ENCODE measurements around the gene BCL2L2. TPM values are rescaled to one million over a fixed set of nuclear protein-coding genes. Genes with fewer than 3 reads are reported as not detected.

BCL2L2 gene
- total and polyA plus RNA-seq, 9 of the 15 experiments (the other 6 are each of a cell fraction or from before 2014, with no cell fraction given), result 2.6 to 32.5 (median 14.7) TPM

DNA sequence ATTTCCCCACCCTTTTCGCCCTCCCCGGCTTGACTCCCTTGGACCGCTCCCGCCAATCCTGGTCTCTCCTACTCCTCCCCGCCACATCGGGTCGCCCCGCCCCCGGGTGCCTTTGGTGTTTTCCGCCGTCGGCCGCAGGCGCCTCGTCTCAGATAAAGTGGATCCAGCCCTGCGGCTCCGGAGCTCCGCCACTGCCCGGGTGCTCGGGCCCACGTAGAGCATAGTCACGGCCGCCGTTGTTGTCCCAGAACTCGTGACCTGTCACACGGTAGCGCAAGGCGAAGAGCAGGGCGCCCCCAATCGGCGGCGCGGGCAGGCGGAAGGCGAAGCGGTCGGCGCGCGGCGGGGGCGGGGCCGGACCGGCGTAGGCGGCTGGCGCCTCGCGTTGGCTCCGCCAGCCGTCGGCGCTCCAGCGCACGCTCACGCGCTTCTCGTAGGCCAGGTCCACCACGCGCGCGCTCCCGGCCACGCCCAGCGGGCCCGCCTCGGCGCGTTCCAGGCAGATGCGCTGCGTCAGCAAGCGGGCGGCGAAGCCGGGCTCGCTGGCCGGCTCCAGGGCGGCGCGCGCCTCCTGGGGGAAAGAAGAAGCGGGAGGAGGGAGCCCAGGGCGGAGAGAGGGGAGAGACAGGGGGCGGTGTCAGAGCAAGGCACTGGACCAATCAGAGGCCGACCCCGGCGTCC, 5.2 kb upstream of the BCL2L2 start (continued):
- TF ChIP-seq, protein P1, sequence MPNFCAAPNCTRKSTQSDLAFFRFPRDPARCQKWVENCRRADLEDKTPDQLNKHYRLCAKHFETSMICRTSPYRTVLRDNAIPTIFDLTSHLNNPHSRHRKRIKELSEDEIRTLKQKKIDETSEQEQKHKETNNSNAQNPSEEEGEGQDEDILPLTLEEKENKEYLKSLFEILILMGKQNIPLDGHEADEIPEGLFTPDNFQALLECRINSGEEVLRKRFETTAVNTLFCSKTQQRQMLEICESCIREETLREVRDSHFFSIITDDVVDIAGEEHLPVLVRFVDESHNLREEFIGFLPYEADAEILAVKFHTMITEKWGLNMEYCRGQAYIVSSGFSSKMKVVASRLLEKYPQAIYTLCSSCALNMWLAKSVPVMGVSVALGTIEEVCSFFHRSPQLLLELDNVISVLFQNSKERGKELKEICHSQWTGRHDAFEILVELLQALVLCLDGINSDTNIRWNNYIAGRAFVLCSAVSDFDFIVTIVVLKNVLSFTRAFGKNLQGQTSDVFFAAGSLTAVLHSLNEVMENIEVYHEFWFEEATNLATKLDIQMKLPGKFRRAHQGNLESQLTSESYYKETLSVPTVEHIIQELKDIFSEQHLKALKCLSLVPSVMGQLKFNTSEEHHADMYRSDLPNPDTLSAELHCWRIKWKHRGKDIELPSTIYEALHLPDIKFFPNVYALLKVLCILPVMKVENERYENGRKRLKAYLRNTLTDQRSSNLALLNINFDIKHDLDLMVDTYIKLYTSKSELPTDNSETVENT (CRISPR knock-in tag; IDR thresholded peaks at IDR 0.05), result peak; percentile 38; the same call in 1 of the 2 replicates
- peak in 1 of 2 experiments; percentile 66; a peak in 2 of 4 replicates for TF ChIP-seq RCOR1 (IDR thresholded peaks at IDR 0.05; ENCODE audit: borderline replicate concordance in 1 of 2, low read depth in 2 of 2, low read length in 2 of 2)
- peak; percentile 71; the same call in 1 of the 2 replicates for TF ChIP-seq ZKSCAN1 (IDR thresholded peaks at IDR 0.05; ENCODE audit: low read depth, low read length)
- TF ChIP-seq PCBP1 (IDR thresholded peaks at IDR 0.05; ENCODE audit: low read depth, low read length, poor library complexity, severe bottlenecking), result peak; percentile 38
- TF ChIP-seq, protein P2, sequence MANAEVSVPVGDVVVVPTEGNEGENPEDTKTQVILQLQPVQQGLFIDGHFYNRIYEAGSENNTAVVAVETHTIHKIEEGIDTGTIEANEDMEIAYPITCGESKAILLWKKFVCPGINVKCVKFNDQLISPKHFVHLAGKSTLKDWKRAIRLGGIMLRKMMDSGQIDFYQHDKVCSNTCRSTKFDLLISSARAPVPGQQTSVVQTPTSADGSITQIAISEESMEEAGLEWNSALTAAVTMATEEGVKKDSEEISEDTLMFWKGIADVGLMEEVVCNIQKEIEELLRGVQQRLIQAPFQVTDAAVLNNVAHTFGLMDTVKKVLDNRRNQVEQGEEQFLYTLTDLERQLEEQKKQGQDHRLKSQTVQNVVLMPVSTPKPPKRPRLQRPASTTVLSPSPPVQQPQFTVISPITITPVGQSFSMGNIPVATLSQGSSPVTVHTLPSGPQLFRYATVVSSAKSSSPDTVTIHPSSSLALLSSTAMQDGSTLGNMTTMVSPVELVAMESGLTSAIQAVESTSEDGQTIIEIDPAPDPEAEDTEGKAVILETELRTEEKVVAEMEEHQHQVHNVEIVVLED (CRISPR knock-in tag; IDR thresholded peaks at IDR 0.05), result peak; percentile 97
- TF ChIP-seq POLR2H (tag; IDR thresholded peaks at IDR 0.05; ENCODE audit: low read depth), result no peak
- peak; percentile 24; the same call in 1 of the 2 replicates for TF ChIP-seq DPF2 (IDR thresholded peaks at IDR 0.05)
- TF ChIP-seq, protein P3, sequence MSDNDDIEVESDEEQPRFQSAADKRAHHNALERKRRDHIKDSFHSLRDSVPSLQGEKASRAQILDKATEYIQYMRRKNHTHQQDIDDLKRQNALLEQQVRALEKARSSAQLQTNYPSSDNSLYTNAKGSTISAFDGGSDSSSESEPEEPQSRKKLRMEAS (CRISPR knock-in tag; IDR thresholded peaks at IDR 0.05), result peak; percentile 95
- no peak for TF ChIP-seq HOXB6 (CRISPR knock-in tag; IDR thresholded peaks at IDR 0.05; ENCODE audit: borderline replicate concordance)
- TF ChIP-seq SOX6 (IDR thresholded peaks at IDR 0.05), result peak; percentile 92
- TF ChIP-seq, protein P4, sequence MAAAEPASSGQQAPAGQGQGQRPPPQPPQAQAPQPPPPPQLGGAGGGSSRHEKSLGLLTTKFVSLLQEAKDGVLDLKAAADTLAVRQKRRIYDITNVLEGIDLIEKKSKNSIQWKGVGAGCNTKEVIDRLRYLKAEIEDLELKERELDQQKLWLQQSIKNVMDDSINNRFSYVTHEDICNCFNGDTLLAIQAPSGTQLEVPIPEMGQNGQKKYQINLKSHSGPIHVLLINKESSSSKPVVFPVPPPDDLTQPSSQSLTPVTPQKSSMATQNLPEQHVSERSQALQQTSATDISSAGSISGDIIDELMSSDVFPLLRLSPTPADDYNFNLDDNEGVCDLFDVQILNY (CRISPR knock-in tag; IDR thresholded peaks at IDR 0.05), result no peak
- TF ChIP-seq ZNF75A (CRISPR knock-in tag; IDR thresholded peaks at IDR 0.05), result no peak
- peak in 1 of 2 experiments; percentile 58; a peak in 1 of 3 replicates for TF ChIP-seq CBX3 (IDR thresholded peaks at IDR 0.05; ENCODE audit: borderline replicate concordance in 1 of 2, low read length in 2 of 2)
- TF ChIP-seq, protein P5, sequence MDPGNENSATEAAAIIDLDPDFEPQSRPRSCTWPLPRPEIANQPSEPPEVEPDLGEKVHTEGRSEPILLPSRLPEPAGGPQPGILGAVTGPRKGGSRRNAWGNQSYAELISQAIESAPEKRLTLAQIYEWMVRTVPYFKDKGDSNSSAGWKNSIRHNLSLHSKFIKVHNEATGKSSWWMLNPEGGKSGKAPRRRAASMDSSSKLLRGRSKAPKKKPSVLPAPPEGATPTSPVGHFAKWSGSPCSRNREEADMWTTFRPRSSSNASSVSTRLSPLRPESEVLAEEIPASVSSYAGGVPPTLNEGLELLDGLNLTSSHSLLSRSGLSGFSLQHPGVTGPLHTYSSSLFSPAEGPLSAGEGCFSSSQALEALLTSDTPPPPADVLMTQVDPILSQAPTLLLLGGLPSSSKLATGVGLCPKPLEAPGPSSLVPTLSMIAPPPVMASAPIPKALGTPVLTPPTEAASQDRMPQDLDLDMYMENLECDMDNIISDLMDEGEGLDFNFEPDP (CRISPR knock-in tag; IDR thresholded peaks at IDR 0.05), result no peak
- TF ChIP-seq, protein P6, sequence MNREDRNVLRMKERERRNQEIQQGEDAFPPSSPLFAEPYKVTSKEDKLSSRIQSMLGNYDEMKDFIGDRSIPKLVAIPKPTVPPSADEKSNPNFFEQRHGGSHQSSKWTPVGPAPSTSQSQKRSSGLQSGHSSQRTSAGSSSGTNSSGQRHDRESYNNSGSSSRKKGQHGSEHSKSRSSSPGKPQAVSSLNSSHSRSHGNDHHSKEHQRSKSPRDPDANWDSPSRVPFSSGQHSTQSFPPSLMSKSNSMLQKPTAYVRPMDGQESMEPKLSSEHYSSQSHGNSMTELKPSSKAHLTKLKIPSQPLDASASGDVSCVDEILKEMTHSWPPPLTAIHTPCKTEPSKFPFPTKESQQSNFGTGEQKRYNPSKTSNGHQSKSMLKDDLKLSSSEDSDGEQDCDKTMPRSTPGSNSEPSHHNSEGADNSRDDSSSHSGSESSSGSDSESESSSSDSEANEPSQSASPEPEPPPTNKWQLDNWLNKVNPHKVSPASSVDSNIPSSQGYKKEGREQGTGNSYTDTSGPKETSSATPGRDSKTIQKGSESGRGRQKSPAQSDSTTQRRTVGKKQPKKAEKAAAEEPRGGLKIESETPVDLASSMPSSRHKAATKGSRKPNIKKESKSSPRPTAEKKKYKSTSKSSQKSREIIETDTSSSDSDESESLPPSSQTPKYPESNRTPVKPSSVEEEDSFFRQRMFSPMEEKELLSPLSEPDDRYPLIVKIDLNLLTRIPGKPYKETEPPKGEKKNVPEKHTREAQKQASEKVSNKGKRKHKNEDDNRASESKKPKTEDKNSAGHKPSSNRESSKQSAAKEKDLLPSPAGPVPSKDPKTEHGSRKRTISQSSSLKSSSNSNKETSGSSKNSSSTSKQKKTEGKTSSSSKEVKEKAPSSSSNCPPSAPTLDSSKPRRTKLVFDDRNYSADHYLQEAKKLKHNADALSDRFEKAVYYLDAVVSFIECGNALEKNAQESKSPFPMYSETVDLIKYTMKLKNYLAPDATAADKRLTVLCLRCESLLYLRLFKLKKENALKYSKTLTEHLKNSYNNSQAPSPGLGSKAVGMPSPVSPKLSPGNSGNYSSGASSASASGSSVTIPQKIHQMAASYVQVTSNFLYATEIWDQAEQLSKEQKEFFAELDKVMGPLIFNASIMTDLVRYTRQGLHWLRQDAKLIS (CRISPR knock-in tag; IDR thresholded peaks at IDR 0.05), result no peak
- no peak for TF ChIP-seq OTX1 (CRISPR knock-in tag; IDR thresholded peaks at IDR 0.05)
- TF ChIP-seq TSC22D4 (tag; IDR thresholded peaks at IDR 0.05), result no peak

All from K562 (cell line).